Measurements from ENCODE around the gene EGF.
"Not testable (repeated sequence)": the region's sequence is repeated elsewhere in the genome, so short reads cannot be mapped to it uniquely, and the experiment has no call there.

Gene EGF

GRCh38 chr4:109998867-109999584, 86.3 kb downstream of the EGF start:
- DNase-seq = peak; percentile 70 to 76

GRCh38 chr4:109999585-109999912, 86.9 kb downstream of the EGF start:
- DNase-seq = no peak

GRCh38 chr4:110002326-110002725, 89.6 kb downstream of the EGF start:
- no peak for DNase-seq

- DNase-seq = no peak
Measured at GRCh38 chr4:110003401-110004187, 90.9 kb downstream of the EGF start.

- DNase-seq = no peak
Measured at GRCh38 chr4:110004556-110004955, 91.9 kb downstream of the EGF start.

- DNase-seq = peak; percentile 70 to 76
Measured at GRCh38 chr4:110005461-110006056, 92.9 kb downstream of the EGF start.

GRCh38 chr4:110007217-110007616, 94.5 kb downstream of the EGF start:
- DNase-seq = no peak

- no peak for DNase-seq
Measured at GRCh38 chr4:110008540-110008939, 95.9 kb downstream of the EGF start.

GRCh38 chr4:110009550-110009949, 96.9 kb downstream of the EGF start:
- no peak for DNase-seq

- DNase-seq = no peak
Measured at GRCh38 chr4:110010797-110011196, 98.1 kb downstream of the EGF start.

GRCh38 chr4:110012917-110013316, 100.2 kb downstream of the EGF start:
- DNase-seq = no peak

- no peak for DNase-seq
Measured at GRCh38 chr4:110014233-110014632, 101.5 kb downstream of the EGF start.

- no peak for DNase-seq
Measured at GRCh38 chr4:110019153-110019552, 106.5 kb downstream of the EGF start.

GRCh38 chr4:110020139-110020538, 107.5 kb downstream of the EGF start:
- DNase-seq = no peak

- no peak for DNase-seq
Measured at GRCh38 chr4:110020646-110021443, 108.2 kb downstream of the EGF start.

GRCh38 chr4:110022457-110022856, 109.8 kb downstream of the EGF start:
- no peak for DNase-seq

- no peak for DNase-seq
Measured at GRCh38 chr4:110025056-110025455, 112.4 kb downstream of the EGF start.

- no peak for DNase-seq
Measured at GRCh38 chr4:110025718-110026117, 113.0 kb downstream of the EGF start.

- peak; percentile 32 to 65 for DNase-seq
Measured at GRCh38 chr4:110032603-110033002, 119.9 kb downstream of the EGF start.

GRCh38 chr4:110033355-110034025, 120.8 kb downstream of the EGF start:
- DNase-seq = no peak

- peak; percentile 90 to 94 for DNase-seq
Measured at GRCh38 chr4:110034026-110034393, 121.3 kb downstream of the EGF start.

GRCh38 chr4:110039164-110039563, 126.5 kb downstream of the EGF start:
- DNase-seq = not testable (repeated sequence)
